HepG2 (cell line): ENCODE results near the gene KIF23. TPM values are rescaled to one million over a fixed set of nuclear protein-coding genes. Genes with fewer than 3 reads are reported as not detected.

Experiments
- ADNP ChIP-seq: sonication (generic); formaldehyde crosslinking; IDR thresholded peaks from 2 replicates; pipeline ENCODE4 v1.4.0; 2020; ENCODE audit warnings: missing genetic modification reagents
- MAZ ChIP-seq, 2 experiments: sonication (generic) in 1 of 2; formaldehyde crosslinking in 1 of 2; IDR thresholded peaks; 2 replicates each; pipeline versions ENCODE4 v1.5.0 to v1.6.1; 2012 to 2020; ENCODE audit warnings: low read depth in 2 of 2, mild to moderate bottlenecking in 2 of 2, borderline replicate concordance in 1 of 2, improper control_type of control experiment in 1 of 2, low read length in 1 of 2, missing genetic modification reagents in 1 of 2, moderate library complexity in 1 of 2
- RELA ChIP-seq: sonication (generic); formaldehyde crosslinking; IDR thresholded peaks from 2 replicates; pipeline ENCODE4 v1.4.0; 2020; ENCODE audit warnings: missing genetic modification reagents
- TSC22D2 ChIP-seq: sonication (generic); formaldehyde crosslinking; IDR thresholded peaks from 2 replicates; pipeline ENCODE4 v1.5.1; 2020; ENCODE audit warnings: missing genetic modification reagents, mild to moderate bottlenecking, borderline replicate concordance
- ZNF10 ChIP-seq: sonication (generic); formaldehyde crosslinking; IDR thresholded peaks from 2 replicates; pipeline ENCODE4 v1.4.0; 2020; ENCODE audit warnings: mild to moderate bottlenecking, low read depth, missing genetic modification reagents, borderline replicate concordance
- ZNF674 ChIP-seq: sonication (generic); formaldehyde crosslinking; IDR thresholded peaks from 2 replicates; pipeline ENCODE4 v1.5.0; 2020; ENCODE audit warnings: low read depth, mild to moderate bottlenecking, missing genetic modification reagents
- ZNF678 ChIP-seq: sonication (generic); formaldehyde crosslinking; IDR thresholded peaks from 2 replicates; pipeline ENCODE4 v1.4.0; 2020; ENCODE audit warnings: mild to moderate bottlenecking, missing genetic modification reagents
- ZNF749 ChIP-seq: sonication (generic); formaldehyde crosslinking; IDR thresholded peaks from 2 replicates; pipeline ENCODE4 v1.8.0; 2022; ENCODE audit warnings: mild to moderate bottlenecking, missing genetic modification reagents, moderate library complexity, borderline replicate concordance
- polyA plus RNA-seq, 8 experiments: library from polyadenylated mRNA; depleted of rRNA in 3 of 8; stranded (reverse) in 7 of 8; unstranded in 1 of 8; fragments of >200 nt; fragmentation: Illumina TruSeq in 4 of 8; extraction: Trizol in 4 of 8; gene quantifications; 2 replicates each; pipeline versions ENCODE4 v1.2.1 to v1.2.3, GENCODE V29; 2011 to 2016; ENCODE audit warnings: low read depth in 4 of 8, missing spikeins in 1 of 8, mixed read lengths in 1 of 8; ENCODE audit not compliant: insufficient read depth in 1 of 8
- total RNA-seq, 5 experiments: library from RNA; depleted of rRNA; stranded (reverse); fragments of >200 nt; fragmentation: Illumina TruSeq; extraction: Trizol; gene quantifications; 2 replicates each; pipeline ENCODE4 v1.2.3, GENCODE V29; 2016; ENCODE audit warnings: low read depth in 1 of 5
- TF ChIP-seq, protein P1 (sequence below): sonication (generic); formaldehyde crosslinking; IDR thresholded peaks from 2 replicates; pipeline ENCODE4 v1.4.0; 2020; ENCODE audit warnings: mild to moderate bottlenecking, missing genetic modification reagents, borderline replicate concordance
- TF ChIP-seq, protein P2 (sequence below): sonication (generic); formaldehyde crosslinking; IDR thresholded peaks from 2 replicates; pipeline ENCODE4 v1.4.0; 2020; ENCODE audit warnings: missing genetic modification reagents, borderline replicate concordance

Gene KIF23
- total and polyA plus RNA-seq, 2 of the 13 experiments (the other 11 are each of a cell fraction or from before 2014, with no cell fraction given): 11.3 to 38.1 TPM

DNA sequence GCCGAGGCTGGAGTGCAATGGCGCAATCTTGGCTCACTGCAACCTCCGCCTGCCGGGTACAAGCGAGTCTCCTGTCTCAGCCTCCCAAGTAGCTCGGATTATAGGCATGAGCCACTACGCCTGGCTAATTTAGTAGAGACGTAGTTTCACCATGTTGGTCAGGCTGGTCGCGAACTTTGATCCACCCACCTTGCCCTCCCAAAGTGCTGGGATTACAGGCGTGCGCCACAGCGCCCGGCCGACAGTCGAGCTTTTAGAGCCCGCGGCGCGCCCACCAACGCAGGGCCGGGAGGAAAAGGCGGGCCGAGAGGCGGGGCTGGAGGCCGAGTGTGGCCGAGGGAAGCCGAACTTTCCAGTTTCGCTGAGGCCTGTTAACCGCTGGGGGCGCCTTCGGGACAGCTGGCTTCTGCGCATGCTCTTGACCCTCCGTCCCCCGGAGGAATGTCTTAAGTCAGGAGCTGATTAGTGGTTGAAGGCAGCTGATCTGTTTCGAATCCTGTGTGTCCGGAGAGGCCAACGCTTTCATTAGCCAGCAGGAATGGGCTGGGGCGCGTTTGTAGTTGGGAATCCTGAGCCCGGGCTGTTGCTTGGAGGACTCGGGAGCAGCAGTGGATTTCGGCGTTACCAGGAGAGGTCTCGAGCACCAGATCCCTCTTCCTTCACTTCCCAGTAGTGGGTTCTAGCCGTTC lies 48.5 kb downstream of the KIF23 start (continued):
- TF ChIP-seq MAZ (IDR thresholded peaks at IDR 0.05; ENCODE audit: borderline replicate concordance, low read depth, low read length) (no peak), MAZ (CRISPR knock-in tag; IDR thresholded peaks at IDR 0.05; ENCODE audit: low read depth) (peak; percentile 67; the same call in 1 of the 2 replicates), RELA (CRISPR knock-in tag) (no peak), ZNF749 (CRISPR knock-in tag) (no peak), ZNF674 (CRISPR knock-in tag) (0 out of 2 replicates have a peak, but pooled peaks have one; percentile 44), ZNF678 (no peak), TSC22D2 (CRISPR knock-in tag) (no peak), ZNF10 (CRISPR knock-in tag) (no peak), ADNP (CRISPR knock-in tag) (no peak)
- TF ChIP-seq, protein P1, sequence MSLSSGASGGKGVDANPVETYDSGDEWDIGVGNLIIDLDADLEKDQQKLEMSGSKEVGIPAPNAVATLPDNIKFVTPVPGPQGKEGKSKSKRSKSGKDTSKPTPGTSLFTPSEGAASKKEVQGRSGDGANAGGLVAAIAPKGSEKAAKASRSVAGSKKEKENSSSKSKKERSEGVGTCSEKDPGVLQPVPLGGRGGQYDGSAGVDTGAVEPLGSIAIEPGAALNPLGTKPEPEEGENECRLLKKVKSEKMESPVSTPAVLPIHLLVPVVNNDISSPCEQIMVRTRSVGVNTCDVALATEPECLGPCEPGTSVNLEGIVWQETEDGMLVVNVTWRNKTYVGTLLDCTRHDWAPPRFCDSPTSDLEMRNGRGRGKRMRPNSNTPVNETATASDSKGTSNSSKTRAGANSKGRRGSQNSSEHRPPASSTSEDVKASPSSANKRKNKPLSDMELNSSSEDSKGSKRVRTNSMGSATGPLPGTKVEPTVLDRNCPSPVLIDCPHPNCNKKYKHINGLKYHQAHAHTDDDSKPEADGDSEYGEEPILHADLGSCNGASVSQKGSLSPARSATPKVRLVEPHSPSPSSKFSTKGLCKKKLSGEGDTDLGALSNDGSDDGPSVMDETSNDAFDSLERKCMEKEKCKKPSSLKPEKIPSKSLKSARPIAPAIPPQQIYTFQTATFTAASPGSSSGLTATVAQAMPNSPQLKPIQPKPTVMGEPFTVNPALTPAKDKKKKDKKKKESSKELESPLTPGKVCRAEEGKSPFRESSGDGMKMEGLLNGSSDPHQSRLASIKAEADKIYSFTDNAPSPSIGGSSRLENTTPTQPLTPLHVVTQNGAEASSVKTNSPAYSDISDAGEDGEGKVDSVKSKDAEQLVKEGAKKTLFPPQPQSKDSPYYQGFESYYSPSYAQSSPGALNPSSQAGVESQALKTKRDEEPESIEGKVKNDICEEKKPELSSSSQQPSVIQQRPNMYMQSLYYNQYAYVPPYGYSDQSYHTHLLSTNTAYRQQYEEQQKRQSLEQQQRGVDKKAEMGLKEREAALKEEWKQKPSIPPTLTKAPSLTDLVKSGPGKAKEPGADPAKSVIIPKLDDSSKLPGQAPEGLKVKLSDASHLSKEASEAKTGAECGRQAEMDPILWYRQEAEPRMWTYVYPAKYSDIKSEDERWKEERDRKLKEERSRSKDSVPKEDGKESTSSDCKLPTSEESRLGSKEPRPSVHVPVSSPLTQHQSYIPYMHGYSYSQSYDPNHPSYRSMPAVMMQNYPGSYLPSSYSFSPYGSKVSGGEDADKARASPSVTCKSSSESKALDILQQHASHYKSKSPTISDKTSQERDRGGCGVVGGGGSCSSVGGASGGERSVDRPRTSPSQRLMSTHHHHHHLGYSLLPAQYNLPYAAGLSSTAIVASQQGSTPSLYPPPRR (CRISPR knock-in tag): peak; percentile 22
- TF ChIP-seq, protein P2, sequence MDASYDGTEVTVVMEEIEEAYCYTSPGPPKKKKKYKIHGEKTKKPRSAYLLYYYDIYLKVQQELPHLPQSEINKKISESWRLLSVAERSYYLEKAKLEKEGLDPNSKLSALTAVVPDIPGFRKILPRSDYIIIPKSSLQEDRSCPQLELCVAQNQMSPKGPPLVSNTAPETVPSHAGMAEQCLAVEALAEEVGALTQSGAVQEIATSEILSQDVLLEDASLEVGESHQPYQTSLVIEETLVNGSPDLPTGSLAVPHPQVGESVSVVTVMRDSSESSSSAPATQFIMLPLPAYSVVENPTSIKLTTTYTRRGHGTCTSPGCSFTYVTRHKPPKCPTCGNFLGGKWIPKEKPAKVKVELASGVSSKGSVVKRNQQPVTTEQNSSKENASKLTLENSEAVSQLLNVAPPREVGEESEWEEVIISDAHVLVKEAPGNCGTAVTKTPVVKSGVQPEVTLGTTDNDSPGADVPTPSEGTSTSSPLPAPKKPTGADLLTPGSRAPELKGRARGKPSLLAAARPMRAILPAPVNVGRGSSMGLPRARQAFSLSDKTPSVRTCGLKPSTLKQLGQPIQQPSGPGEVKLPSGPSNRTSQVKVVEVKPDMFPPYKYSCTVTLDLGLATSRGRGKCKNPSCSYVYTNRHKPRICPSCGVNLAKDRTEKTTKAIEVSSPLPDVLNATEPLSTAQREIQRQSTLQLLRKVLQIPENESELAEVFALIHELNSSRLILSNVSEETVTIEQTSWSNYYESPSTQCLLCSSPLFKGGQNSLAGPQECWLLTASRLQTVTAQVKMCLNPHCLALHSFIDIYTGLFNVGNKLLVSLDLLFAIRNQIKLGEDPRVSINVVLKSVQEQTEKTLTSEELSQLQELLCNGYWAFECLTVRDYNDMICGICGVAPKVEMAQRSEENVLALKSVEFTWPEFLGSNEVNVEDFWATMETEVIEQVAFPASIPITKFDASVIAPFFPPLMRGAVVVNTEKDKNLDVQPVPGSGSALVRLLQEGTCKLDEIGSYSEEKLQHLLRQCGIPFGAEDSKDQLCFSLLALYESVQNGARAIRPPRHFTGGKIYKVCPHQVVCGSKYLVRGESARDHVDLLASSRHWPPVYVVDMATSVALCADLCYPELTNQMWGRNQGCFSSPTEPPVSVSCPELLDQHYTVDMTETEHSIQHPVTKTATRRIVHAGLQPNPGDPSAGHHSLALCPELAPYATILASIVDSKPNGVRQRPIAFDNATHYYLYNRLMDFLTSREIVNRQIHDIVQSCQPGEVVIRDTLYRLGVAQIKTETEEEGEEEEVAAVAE: no peak
